Esophagus mucosa (tissue), 1 donor: Measurements from ENCODE around the gene TEX47. TPM values are rescaled to one million over a fixed set of nuclear protein-coding genes. Genes with fewer than 3 reads are reported as not detected.

Experiments used
- ATAC-seq: fragments of 200-7000 bp; cut with Tn5 transposase; one replicate; pipeline ENCODE4 v1.9.1; 2020
- total RNA-seq: library from RNA; stranded (reverse); gene quantifications from one replicate; pipeline ENCODE4 v1.2.4, GENCODE V29; 2023
- donor health status: DM: yes; HTN: yes; CAD: no.

Gene TEX47
- not detected for total RNA-seq

DNA sequence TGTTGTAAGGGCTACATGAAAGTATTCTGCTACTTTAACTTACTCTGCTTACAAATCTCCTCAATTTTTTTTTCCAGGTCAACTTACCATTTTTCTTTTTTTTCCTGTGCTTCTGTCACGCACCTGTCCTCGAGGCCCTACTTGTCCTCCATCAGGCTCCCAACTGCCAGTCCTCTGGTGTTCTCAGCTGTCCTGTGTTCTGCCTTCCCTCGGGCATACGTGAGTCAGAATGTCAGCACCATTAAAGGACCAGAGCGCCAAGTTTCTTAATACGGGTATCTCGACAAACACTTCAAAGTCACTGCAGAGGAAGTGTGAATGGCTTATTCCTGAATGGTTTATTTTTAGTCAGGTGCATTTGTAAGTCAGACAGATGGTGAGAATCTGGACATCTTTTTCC lies at the start of gene TEX47:
Gene TEX47, minus strand, starts transcription at position 185 of the 400 bp plus-strand sequence. CDS start 795 bp downstream, outside the sequence.
- no peak for ATAC-seq

DNA sequence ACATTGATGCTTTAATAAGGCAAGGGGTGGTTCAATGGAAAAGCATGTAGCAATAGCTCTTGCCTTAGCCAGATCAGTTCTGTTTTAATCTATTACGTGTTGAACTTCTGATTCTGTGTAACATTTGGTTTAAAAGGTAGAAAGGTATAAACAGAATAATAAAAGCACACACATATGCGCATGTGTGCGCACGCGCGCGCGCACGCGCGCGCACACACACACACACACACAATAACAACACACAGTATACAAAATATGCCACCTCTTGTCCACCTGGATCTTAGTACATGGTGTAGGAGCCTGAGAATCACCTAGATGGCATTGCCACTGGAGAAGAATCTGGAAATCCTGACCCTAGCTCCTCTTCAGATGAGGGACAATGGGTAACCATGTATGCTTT lies 49.6 kb upstream of the TEX47 start:
- no peak for ATAC-seq

DNA sequence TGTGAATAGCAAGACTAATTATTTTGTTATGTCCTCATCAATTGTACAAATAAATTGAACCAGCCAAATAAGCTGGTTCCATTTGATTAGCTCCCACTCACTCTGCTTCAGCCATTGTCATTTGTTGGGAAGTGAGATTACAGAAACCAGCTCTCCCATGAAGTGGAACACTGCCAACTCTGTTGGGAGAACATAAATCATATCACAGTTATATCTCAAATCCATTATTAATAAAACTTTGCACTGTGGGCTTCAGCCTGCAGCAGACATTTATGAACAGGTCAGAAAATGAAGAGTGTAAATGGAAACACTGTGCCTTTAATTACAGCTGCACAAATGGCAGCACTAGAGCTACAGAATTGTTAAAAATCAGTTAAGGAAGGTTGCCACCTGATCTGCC lies 46.7 kb upstream of the TEX47 start:
- no peak for ATAC-seq

DNA sequence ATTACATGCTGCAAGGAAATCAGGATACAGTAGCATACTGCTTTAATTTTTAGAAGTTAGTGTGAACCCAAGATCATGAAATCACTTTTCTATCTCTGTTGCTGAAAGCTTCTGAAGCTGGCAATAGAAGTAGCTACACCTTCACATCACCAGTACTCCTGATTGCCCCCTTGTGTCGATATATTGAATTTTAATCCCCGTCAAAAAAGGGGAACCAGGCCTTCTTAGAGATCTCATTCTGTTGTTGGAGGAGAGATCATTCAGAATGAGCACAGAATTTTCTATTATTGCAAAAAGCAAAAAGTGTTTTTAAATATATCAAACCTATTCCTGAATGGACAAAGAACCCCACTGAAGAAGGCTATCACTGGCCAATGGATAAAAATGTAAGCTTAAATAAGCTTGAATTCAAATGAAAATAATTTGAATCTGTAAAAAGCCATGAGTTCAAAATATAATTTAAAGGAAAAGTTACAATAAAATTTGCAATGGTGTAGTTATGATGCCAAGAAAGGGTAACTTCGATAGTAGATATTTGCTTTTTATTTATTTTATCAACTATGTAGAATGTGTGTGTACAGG lies 39.7 kb upstream of the TEX47 start:
- no peak for ATAC-seq

DNA sequence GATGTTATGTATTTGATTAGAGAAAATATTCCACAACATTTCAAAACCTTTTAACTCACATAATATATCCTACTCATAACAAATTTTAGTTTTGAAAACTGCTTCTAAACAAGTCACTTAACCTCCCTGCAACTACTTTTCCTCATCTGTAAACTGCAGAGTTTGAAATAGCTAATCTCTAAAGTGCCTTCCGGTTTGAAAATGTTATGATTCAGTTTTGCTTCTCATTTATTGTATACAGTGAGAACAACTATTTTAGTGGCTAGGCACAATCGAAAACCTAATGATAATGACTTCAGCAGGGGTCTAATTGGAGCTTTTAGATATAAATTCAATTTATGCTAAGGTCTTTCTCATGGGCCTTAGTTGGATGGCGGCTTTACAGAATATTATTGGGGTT lies 30.7 kb upstream of the TEX47 start:
- no peak for ATAC-seq

DNA sequence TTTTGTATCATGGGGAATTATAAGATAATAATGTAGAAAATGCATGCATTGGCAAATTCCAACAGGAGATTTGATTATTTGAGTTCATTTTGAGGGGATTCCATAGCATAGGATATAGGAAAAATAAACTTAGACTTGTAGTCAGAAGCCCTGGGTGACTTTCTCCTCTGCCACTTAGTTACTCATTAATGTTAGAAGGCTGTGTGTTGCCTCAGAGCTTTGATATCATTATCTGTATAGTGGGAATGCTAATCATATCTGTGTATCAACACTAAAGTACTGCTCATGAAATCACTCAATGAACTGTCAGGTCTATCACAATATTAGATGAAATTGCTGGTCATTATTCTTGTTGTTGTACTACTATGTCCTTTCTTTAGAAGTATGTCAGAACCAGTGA lies 23.0 kb upstream of the TEX47 start:
- ATAC-seq: no peak

DNA sequence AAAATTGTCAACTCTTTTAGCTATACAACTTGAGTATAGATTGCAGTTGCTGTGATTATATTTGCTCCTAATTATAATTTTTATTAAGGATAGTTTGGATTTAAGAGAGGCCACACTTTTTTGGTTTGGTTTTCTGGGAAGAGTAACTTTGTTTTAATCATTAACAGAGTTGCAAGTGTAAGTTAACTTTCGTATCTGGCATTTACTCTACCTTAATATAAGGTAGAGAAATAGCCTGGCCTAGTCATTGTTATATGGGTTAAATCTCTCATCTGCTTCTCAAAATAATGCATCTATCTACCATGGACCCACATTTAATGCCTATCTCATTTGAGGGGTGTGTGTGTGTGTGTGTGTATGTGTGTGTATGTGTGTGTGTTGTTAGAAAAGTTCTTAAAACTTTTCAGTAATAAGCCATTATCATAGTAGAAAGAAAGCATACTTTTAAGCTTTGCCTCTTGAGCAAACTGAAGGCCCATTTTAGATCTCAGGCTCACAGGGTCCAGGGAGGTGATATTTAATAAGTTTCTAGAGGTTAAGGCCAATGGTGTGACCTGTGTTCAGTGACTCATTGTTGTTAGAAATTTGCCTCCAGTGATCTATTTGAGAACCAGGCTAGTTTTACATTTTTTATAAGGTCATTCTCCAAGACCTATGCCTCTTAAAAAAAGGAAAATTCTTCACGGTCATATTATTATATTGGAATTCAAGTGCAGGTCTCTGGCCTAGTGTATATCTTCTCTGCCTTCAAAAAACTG lies 10.9 kb upstream of the TEX47 start:
- no peak for ATAC-seq

DNA sequence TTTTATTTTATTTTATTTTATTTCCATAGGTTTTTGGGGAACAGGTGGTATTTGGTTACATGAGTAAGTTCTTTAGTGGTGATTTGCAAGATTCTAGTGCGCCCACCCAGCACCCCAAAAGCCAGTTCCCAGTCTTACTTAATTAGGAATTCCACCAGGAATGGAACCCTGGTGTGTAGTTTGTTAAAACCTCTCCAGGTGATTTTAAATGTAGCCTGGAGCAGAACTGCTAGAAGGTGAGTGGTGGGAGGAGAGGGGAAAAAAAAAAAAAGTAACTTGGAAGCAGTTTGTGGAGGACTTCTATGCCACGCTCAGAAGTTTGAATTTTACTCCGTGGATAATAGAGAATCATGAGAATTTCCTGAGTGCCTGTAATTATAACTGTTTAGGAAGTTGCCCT lies 5.5 kb upstream of the TEX47 start:
- no peak for ATAC-seq

DNA sequence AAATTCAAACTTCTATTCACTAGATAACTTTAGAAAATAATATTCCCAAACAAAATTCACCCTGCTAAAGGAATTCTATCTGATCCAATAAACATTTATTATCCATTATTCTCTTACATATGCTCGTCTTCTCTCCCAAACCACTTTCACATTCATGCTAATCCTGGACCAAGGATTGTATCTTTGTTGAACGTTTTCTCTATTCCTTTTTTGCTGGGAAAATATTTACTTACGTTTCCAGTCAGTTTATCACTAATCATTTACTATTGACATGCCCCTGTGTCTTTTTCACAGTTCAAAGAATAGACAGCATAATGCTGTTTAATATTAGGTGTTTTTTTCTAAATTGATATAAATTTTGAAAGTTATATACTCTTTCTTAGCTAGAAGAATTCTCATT lies 3.2 kb downstream of the TEX47 start:
- ATAC-seq: no peak

DNA sequence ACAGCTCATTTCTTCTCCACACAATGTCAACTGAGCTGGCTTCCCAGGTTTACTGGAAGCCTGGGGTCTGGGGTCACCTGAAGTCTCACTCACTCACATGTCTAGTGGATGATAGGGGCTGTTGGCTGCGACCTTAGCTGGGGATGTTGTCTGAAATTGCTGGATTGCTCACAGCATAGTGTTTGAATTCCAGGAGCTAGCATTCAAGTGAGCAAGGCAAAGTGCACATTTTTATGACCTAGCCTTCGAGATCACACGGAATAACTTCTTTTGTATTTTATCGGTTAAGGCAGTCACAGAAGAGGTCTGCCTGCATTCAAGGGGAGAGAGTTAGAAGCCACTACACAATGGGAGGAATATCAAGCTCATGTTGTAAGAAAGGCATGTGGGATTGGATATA lies 3.6 kb downstream of the TEX47 start:
- ATAC-seq: no peak

DNA sequence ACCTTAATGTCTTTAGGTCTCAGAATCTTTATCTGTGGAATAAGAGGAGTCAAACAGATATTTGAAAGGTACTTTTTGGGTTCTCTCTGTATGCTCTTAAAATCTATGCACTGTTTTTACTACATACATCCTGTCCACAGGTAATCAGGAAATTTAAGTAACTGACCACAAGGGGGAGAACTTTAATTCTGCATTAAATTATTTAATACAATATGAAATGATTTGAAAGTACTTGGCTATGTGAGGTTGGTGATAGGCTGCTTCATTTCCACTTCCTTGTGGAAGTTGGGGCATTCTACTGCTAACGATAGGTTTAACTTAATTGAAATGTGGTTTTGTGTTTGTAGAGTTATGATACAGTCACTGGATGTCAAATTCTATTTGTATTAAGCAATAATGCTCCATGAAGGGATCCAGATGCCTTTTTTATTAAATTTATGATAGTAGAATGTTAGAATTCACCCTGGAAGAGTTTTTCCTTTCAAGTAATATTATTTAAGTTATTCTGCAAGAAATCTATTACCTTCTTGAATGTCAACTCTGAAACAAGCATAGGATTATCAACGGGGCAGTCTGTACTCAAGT lies 6.0 kb downstream of the TEX47 start:
- no peak for ATAC-seq

DNA sequence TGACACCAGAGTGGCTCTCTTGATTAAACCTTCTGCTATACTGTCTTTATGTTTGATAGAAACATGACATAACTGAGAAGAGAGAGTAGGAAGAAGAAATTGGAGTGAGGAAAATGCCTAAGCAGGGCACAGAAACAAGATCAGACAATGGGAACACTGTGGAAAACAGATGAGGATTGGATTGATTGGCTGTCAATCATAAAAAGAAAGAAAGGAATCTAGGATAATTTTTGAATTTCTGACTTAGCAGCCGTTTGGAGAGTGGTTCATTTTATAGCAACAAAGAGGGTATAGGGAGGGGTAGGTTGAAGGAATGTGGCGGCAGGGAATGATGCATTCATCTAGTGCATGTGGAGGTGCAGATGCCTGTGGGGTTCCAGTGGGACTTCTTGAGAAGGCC lies 7.8 kb downstream of the TEX47 start:
- no peak for ATAC-seq

DNA sequence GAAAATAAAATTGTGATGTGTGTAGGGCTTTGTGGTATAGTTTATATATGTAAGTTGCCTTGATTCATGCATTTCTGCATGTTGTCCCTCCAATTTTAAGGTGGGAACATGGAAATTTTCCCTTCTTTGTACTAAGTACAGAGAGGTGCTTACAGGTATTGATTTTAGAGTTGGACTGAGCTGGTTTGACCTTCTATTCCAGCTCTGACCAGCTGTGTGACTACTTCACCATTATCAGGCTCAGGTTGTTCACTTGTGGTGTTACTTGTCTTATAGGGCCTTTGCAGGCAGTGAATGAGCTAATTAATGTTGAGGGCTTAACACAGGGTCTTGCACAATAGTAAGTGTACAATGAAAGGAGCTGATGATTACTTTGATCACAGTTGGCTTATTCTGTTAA lies 19.7 kb downstream of the TEX47 start:
- no peak for ATAC-seq

DNA sequence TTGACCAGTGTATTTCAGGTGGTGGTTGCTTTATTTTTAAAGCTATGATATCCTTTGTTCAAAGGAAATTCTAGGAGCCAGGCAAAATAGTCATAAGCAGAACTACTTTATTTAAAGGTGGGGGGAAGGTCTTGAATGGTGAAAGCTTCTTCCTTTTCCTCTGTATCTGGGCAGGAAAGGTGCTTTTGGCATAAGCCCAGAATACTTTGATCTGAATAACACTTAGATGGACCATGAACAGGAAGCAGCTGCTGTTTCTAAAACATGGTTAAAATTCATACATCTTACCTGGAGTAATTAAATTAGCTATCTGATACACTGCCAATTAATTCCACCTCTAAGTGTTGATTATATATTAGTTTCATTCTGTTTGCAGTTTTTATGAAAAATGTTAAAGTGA lies 22.8 kb downstream of the TEX47 start:
- no peak for ATAC-seq

DNA sequence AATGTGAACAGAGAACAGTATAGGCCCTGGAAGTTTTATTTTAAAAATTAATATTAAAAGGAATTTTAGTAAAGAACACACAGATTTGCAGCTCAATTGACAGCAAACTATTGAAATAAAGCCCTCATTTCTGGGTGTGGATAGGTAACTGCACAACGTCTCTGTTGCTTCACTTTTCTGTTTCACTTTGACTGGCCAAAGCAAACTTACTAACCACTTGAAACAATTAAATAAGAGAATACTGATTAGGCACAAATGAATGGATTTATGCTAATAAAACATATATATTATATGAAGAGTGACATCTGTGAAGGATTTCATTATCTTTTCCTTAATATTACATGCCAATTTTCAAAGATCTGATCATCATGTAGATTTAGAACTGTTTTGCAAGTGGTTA lies 24.1 kb downstream of the TEX47 start:
- ATAC-seq: no peak

DNA sequence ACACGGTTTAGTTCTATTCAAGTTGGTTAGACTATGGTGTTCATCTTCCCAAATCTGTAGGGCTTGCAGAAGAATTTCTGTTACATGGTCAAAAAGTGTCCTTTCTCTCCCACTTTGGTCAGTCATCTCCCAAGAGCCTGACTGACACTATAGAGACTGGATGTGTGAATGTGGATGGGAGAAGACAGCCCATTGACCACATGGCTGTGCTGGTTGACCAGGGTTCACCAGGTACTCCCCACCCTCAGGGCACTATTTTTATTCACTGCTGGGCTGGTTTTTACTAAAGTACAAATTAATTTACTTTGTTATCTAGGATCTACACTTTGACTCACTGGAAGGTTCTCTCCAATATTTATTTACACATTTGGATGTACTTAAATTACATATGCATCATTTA lies 33.8 kb downstream of the TEX47 start:
- no peak for ATAC-seq

DNA sequence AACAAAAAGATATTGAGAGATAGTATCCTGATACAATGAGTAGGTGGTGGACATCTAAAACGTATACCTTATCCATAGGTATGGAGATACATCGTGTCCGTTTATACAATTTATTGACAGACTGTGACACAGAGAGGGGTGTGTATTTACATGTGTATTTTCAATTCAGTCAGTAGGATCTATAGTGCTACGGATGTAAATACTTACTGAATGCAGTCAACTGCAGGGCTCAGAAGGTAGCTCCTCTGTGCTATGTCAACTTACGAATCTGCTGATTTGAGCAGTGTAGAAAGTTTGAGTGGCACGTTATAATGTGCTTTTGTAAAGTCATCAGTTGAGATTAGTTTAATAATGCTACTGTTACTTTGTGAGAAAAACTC lies 35.4 kb downstream of the TEX47 start:
- ATAC-seq: no peak

DNA sequence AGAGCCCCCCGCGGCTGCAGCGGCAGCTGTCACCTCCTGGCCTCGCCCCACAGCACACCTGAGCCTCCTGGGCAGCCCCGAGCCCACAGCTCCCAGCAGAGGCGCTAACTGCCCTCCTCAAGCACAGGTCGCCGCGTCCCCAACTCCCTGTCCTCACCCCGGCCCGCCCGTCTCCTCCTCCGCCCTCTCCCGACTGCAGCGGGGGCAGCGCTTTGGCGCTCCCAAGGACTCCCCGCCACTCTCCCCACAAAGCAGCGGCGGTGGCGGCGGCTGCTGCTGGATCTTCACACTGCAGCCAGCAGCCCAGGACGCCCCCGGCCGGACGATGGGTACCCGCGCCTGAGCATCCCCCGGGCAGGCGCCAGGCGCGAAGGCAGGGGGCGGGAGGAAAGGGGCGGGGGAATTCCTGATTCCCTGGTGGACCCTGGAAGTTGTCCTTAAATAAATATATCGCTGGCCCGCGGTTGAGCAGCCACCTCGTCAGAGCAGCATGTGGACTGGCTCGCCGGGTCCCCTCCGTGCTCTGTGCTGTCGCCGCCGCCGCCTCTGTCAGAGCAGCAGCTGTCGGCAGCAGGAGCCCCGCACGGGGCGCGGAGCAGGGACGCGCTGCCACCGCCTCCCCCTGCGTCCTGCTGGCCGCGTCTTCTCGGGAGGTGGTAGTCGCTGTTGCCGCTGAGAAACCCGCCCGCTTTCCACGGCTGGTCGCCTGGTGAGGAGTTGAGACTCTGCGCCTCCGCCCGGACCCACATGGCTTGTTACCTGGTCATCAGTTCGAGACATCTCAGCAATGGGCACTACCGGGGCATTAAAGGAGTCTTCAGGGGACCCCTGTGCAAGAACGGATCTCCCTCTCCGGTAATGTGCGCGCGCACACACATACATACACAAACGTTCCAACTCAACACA lies 36.1 kb downstream of the TEX47 start, which contains the start of gene ZNF804B:
Gene ZNF804B, plus strand, starts transcription at position 471 of the 906 bp plus-strand sequence. Its CDS starts 277 bp downstream, at position 748.
- no peak for ATAC-seq

DNA sequence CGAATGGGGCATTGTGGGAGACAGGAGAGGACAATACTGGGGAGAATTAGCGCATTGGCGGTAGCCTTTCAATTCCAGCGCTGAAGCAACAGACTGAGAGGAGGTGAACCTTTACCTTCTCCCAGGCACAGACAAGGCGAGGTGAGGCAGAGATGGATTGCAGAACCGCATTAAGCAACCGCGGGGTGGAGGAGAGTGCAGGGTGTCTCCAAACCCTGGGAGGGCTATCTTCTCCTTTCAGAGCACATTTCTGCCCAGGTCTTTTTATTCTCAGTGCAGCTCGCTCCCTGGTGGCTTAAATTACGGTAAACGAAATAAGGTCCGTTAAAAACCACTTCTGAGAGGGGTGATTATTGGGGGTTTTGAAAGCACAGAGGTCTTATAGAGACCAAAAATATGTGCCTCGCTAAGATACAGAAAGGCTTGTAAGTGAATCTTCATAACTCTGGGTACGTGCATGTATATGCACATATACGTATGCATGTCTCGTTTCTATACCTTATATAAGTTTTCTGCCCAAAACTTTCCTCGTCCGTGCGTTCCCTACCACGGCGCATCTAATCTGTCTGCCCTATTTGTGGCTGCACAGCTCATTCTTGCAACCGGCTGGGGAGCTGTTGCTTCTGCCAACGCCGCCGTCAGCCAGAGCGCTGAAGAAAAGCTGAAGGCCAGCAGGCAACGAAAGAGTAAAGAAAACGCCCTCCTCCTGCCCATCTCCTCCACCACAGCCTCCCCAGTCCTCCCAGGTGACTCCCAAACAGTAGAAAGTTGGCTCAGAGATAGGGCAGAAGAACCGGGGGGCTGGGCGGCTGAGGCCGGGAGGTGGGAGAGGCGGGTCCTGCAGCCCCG lies 36.9 kb downstream of the TEX47 start:
- ATAC-seq: no peak

DNA sequence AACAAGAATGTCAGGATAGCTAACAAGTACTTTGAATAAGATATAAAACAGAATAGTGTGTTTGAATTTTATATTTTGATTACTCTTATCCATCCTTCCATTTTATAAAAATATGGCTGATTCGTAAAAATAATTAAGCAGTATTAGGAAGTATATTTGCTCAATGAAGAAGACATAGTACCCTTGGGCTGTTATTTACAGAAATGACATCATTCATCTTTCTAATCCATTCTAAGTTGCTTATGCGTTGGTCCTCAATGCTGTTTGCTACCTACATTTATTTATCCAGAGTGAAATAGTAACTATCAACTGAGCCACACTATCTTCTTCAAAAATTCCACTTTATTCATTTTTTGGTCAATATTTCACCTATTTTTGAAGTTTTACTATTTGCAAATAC lies 38.2 kb downstream of the TEX47 start:
- no peak for ATAC-seq

DNA sequence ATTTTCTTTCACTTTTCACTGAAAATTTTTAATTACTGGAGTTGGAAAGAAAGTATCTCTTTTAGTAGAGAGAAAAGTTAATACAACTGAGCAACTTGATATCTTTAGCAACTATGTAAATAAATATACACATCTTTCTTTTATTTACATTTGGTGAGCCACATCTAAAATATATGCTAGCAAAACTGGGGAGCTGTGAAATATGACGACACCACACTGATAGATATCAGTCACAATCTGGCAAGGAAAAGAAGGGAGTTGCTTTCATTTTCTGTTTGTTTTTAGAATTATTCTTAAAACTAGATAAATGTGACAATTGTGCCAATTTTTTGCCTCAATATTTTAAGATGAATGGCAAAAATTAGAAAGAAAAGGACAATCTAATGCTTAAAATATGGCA lies 38.7 kb downstream of the TEX47 start:
- ATAC-seq: no peak

DNA sequence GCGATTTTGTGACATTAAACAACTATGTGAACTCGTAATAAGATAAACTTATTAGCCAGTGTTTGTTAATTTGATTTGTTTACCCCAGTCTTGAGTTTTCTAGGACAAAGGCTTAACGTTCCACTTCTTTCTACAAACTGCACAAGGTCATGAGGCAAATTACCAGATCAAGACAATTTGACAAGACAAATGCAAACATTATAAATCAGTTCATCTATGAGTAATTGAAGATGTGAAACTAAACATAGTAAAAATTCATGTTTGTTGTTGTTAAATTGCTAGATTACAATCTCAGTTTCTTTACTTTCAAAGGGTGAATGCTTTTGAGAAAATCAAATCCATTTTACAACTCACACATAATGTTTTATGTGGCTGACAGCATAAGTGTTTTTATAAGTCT lies 49.4 kb downstream of the TEX47 start:
- ATAC-seq: no peak
